NCI-H526 (cell line): ENCODE measurements around the gene MEX3A.
A peak's percentile ranks its signal among the peaks of the same experiment; 100 is the strongest.
"Not testable (repeated sequence)": the region's sequence is repeated elsewhere in the genome, so short reads cannot be mapped to it uniquely, and the experiment has no call there.

Experiments
- DNase-seq, 2 experiments: peaks; one replicate each; lab custom pipeline; 2025; lab: John Stamatoyannopoulos, UW

The MEX3A gene

DNA sequence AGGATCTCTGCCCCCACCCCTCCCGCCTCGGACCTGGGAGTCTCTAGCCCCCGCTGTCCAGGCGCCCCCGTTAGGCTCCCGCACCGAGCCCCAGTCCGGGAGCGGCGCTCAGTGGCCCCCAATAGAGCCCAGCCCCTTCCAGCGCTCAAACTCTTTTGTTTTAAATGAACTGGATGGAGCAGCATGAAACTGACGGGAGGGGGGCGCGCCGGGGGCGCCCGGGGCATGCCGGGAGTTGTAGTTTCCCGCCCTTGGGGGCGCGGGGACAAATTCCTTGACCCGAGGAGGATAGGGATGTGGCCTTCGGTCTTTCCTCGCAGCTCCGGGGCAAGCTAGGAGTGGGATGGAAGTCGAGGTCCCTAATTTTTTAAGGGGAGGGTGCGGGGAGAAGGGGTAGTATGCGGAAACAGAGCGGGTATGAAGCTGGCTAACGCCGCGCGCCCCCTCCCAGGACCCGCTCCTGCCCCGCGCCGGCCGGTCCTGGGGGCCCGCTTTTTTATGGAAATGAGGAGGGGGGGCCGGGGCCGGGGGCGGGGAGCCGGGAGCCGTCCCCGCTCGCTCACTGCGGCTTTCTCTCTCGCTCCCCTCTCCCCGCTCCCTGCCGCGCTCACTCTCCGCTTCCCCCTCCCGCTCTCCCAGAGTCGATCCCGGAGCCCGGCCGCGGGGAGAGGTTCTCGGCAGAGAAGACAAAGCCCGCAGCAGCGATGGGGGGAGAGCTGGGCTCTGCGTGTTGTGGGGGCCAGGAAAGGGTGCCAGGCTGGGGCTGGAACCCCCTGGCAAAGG lies at the start of gene MEX3A:
Gene MEX3A, minus strand, starts transcription at position 157 of the 783 bp plus-strand sequence. CDS start 467 bp downstream, outside the sequence.
- peak; percentile 87 to 97 for DNase-seq

GRCh38 chr1:156130578-156130942 lies 48.3 kb upstream of the MEX3A start:
- DNase-seq = no peak

DNA sequence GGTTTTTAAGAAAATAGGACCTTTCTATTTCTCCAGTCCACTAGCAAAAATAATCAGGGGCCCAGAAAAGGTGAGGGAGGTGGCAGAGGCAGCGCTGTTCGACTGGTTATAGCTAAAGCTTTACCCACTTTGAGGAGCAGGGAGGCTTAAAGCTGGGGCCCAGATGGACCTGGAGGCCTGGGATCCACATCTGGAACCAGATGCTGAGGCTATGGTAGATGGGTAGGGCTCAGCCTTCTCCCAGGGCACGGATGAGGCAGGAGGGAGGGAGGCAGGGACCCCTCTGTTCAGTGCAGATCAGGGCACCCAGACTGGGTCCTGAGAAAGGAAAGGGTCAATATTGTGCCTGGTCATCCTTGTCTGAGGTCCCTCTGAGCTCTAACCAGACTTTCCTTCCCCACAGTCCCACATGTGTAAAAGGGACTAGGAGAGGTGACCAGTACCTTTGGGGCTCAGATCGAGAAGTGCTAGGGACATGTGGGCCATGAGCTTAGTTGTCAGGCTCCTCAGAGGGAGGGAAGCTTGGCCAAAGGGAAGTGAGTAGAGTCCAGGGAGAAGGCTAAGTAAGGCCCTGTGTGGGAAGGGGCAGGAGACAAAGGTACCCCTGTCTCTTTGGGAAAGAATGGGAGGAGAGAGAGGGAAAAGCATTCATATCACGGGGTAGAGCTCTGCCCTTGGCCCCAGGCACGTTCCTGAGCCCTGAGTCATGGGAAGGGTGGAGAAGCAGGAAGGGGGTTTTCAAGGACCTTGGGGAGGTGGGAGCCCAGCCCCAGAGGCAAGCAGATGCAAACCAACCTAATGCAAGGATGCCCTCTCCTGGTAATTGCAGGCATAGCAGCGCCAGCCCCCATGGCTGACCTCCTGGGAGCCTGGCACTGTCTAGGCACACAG lies 47.7 kb upstream of the MEX3A start:
- peak in 1 of 2 experiments; percentile 84 for DNase-seq

DNA sequence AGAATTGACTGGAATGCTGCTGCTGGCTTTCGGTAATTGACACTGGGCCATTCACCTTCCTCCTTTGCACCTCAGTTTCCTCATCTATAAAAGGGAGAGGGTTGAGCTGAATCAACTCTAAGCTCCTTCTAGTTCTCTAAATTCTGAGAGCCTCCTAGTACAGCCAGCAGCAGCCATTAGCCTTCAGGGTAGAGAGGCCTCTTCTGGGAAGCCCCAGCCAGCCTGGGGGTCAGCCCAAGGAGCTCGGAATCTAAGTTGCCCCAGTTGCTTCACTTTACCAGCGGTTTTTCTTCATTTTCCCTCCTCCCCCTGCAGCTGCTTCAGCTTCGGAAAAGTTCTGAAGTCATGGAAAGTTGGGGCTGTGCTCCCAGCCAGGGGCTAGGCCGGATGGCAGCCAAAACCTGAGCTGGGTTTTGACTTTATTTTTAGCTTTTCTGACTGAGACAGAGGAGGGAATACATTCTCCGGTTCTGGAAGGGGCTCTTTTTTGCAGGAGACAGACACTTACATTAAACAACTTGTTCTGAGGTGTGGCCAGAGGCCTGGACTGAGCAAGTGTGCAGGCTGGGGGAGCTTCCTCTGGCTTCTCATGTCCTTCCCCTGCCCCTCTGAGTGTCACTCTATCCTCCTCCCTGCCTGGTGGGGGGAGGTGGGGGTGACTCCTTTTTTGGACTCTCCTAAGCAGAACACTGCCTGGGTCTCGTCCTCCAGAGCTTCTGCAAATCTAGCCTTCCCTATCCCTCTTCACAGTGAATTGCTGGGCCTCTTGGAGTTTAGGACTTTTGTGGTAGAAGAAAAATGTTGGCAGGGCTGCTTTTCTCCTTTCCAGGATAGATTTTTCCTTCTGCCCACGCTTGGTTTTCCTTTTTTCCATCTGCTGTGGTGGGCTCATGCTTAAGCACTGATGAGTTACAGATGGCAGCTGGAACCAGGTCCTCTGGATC lies 46.7 kb upstream of the MEX3A start:
- no peak for DNase-seq

- no peak for DNase-seq
Observed at GRCh38 chr1:156128308-156128653, 46.0 kb upstream of the MEX3A start.

- no peak for DNase-seq
Observed at GRCh38 chr1:156126630-156127534, 44.6 kb upstream of the MEX3A start.

- DNase-seq = peak in 1 of 2 experiments; percentile 37
Observed at GRCh38 chr1:156126043-156126629, 43.9 kb upstream of the MEX3A start.

DNA sequence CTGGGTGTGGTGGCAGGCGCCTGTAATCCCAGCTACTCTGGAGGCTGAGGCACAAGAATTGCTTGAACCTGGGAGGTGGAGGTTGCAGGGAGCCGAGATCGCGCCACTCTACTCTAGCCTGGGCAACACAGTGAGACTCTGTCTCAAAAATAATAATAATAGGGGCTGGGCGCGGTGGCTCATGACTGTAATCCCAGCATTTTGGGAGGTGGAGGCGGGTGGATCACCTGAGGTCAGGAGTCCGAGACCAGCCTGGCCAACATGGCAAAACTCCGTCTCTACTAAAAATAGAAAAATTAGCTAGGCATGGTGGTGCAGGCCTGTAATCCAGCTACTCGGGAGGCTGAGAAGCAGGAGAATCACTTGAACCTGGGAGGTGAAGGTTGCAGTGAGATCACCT lies 43.3 kb upstream of the MEX3A start:
- DNase-seq = not testable (repeated sequence)

- DNase-seq = no peak
Observed at GRCh38 chr1:156124557-156125483, 42.6 kb upstream of the MEX3A start.

DNA sequence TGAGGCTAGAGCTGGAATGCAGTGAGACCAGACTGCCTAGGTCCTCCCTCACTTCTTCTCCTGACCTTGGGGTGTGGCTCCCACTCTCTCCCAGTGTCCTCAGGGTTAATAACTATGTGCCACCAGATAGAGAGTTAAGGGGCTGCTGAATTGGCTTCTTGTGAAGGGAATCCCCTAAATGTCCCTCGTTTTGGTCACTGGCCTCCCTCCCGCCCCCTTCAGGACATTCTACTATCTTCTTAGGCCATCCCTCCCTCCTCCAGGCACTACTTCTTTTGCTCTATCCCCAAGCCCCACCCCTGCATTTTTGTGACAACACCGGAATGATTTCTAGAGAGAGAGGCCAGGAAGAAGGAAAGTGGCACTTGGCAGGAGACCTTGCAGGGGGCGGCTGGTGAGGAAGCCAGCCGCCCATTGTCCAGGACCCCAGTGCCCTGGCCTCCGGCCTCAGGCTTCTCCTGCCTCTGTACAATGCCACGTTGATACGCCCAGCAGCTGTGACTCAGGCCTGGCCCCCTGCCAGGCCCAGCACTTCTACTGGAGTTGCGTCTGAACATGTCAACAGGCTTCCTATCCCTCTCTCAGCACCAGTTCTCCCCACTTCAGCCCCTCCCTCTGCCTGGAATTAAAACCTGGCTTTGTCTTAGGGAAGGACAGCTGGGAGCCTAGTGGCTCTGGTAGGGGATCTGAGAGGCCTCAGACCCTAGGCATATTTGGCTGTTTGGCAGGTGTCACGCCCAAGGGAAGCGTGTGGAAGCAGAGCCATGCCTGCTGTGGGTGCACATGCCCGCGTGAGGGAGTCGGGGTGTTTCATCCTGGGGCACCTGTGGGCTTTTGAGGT lies 41.3 kb upstream of the MEX3A start:
- DNase-seq = peak; percentile 90 to 94

DNA sequence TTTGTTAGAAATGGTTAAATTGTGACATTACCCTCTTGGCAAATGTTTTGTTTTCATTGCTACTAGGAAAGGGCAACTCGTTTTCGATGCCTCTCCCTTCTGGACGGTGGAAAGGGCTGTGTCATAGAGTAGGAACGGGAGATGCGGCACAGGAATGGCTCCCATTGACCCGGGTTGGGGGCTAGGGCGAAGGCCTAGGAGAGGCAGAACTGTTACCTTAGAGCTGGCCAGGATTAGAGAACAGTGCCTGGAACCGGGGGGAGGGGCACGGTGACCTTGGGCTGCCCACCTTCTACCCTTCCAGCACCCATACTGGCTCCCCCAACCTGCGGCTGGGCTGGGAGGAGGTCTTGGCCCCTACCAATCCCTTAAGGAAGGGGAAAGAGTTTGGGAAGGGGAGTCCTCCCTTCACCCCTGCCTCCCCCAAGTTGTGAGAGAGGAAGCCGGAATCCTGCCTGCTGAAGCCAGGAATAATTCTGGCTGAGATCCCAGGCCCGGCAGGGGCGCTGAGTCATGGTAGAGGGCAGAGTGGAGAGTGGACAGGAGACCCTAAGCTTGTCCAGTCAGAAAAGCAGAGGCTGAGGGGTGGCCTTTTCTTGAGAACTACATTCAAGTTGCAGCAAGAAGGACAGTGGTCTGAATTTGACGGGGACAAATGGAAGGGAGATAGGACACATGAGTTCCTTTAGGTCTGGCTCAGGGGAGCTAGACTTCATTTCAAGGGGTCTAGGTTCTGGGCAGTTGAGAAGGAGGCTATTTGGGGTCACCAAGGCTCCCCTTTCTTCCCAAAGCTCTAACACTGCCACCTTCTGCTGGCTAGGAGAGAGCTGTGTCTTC lies 40.5 kb upstream of the MEX3A start:
- DNase-seq = no peak

- DNase-seq = no peak
Observed at GRCh38 chr1:156122086-156122485, 39.8 kb upstream of the MEX3A start.

GRCh38 chr1:156121457-156121856 lies 39.2 kb upstream of the MEX3A start:
- no peak for DNase-seq

DNA sequence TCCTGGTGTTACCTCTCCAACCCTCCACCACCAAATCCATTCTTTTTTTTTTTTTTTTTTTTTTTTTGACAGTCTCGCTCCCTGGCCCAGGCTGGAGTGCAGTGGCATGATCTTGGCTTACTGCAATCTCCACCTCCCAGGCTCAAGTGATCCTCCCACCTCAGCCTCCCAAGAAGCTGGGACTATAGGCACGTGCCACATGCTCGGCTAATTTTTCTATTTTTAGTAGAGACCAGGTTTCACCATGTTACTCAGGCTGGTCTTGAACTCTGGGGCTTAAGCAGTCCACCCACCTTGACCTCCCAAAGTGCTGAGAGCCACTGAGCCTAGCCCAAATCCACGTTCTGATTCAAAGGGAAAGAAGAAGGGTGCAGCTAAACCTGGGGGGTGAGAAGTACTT lies 38.7 kb upstream of the MEX3A start:
- not testable (repeated sequence) for DNase-seq

- no peak for DNase-seq
Observed at GRCh38 chr1:156120318-156120717, 38.1 kb upstream of the MEX3A start.

DNA sequence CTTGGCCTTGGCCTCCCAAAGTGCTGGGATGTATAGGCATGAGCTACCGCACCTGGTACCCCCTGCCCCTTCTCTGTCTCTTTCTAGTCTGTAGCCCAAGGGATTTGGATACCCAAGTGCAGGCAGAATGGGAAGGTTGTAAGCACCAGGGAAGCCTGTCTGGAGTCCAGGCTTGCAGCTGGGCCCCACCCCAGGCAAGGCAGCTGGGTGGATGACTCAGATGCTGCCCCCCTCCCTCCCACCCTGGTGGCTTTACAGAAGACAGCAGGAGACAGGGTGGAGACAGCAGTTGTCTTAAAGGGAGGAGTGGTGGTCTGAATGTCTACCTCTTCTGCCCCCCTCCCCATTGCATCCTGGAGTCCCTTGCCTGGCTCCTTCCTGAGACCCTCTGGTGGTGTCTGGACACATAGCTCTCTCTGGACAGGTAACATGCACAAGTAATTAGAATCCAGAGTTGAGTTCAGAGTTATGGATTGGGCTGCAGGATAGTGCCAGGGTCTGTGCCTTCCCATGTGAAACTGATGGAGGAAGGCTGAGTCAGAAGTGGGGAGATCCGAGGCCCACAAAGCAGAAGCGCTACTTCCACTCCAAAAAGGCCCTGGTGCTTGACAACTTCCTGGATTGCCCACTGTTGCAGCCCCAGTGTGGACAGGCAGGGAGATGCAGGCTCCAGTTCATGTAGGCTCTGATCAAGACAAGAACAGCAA lies 37.4 kb upstream of the MEX3A start:
- DNase-seq = no peak
